ENCODE data around the gene KCNQ2.

- peak in 7 of 11 experiments; percentile 2 to 47 (median 34) for TF ChIP-seq CTCF (IDR thresholded peaks at IDR 0.05 in 8 of 11, conservative IDR thresholded peaks at IDR 0.05 in 3 of 11)
- no peak for TF ChIP-seq POLR2A (IDR thresholded peaks at IDR 0.05)
- peak in 2 of 3 donors; percentile 55 to 68 for TF ChIP-seq POLR2AphosphoS5 (IDR thresholded peaks at IDR 0.05)
Observed at GRCh38 chr20:63519668-63520503, 47.4 kb upstream of the KCNQ2 start.

All from spleen (tissue), 7 donors.